Keratinocyte (primary cell): ENCODE data around the gene CHID1. TPM values are rescaled to one million over a fixed set of nuclear protein-coding genes. Genes with fewer than 3 reads are reported as not detected.

Source experiments
- DNase-seq: peaks from one replicate; pipeline ENCODE4 v3.0.0-alpha.2; 2011; ENCODE audit warnings: low read depth, missing footprints, low spot score
- FAIRE-seq: peaks from 2 replicates; lab custom pipeline; 2011; peaks lifted over from hg19 to GRCh38; lab: Jason Lieb, UNC
- H2AFZ ChIP-seq: 2 replicates; pipeline ENCODE4 v1.6.0; 2012; ENCODE audit warnings: low read length, control low read depth, inconsistent platforms; ENCODE audit not compliant: control insufficient read depth
- H3K27ac ChIP-seq: 2 replicates; pipeline ENCODE4 v1.5.1; 2011; ENCODE audit warnings: low read length; ENCODE audit not compliant: control insufficient read depth, insufficient read depth
- H3K27me3 ChIP-seq: 3 replicates; pipeline ENCODE4 v1.6.0; 2011; ENCODE audit warnings: low read length; ENCODE audit not compliant: control insufficient read depth, insufficient read depth; ENCODE audit errors: extremely low read depth
- H3K36me3 ChIP-seq, 2 experiments: 2 replicates in 1 of 2; 3 replicates in 1 of 2; pipeline ENCODE4 v1.5.1; 2011; ENCODE audit warnings: low read length in 2 of 2, mild to moderate bottlenecking in 1 of 2; ENCODE audit not compliant: control insufficient read depth in 2 of 2, insufficient read depth in 2 of 2; ENCODE audit errors: extremely low read depth in 1 of 2
- H3K4me1 ChIP-seq: 3 replicates; pipeline ENCODE4 v1.5.1; 2011; ENCODE audit warnings: low read length; ENCODE audit not compliant: control insufficient read depth, insufficient read depth; ENCODE audit errors: extremely low read depth
- H3K4me2 ChIP-seq: 3 replicates; pipeline ENCODE4 v1.6.0; 2011; ENCODE audit warnings: low read depth, low read length; ENCODE audit not compliant: control insufficient read depth, insufficient read depth; ENCODE audit errors: extremely low read depth
- H3K4me3 ChIP-seq, 3 experiments: fragments of 200-600 bp in 1 of 3; sonication (generic) in 1 of 3; 2 replicates in 2 of 3; 3 replicates in 1 of 3; pipeline ENCODE4 v1.5.1; 2011 to 2016; ENCODE audit warnings: low read length in 3 of 3, mild to moderate bottlenecking in 3 of 3, control low read depth in 2 of 3, inconsistent platforms in 1 of 3, low read depth in 1 of 3, mixed read lengths in 1 of 3, mixed run types in 1 of 3, moderate library complexity in 1 of 3; ENCODE audit not compliant: control insufficient read depth in 2 of 3, insufficient read depth in 2 of 3; ENCODE audit errors: extremely low read depth in 1 of 3
- H3K79me2 ChIP-seq: 2 replicates; pipeline ENCODE4 v1.6.0; 2012; ENCODE audit warnings: low read length; ENCODE audit not compliant: control insufficient read depth, insufficient read depth
- H3K9ac ChIP-seq: 3 replicates; pipeline ENCODE4 v1.6.0; 2011; ENCODE audit warnings: low read length; ENCODE audit not compliant: control insufficient read depth, insufficient read depth; ENCODE audit errors: extremely low read depth
- H3K9me1 ChIP-seq: 3 replicates; pipeline ENCODE4 v1.6.0; 2011; ENCODE audit warnings: low read length; ENCODE audit not compliant: control insufficient read depth, insufficient read depth; ENCODE audit errors: extremely low read depth
- H3K9me3 ChIP-seq: 2 replicates; pipeline ENCODE4 v1.5.1; 2012; ENCODE audit warnings: low read depth, low read length; ENCODE audit not compliant: control insufficient read depth
- H4K20me1 ChIP-seq: 3 replicates; pipeline ENCODE4 v1.6.0; 2011; ENCODE audit warnings: low read length; ENCODE audit not compliant: control insufficient read depth, insufficient read depth; ENCODE audit errors: extremely low read depth
- EZH2 ChIP-seq: IDR thresholded peaks from one replicate; pipeline ENCODE4 v1.6.1; 2012; ENCODE audit warnings: inconsistent platforms, mild to moderate bottlenecking, low read length, moderate library complexity
- dilution Hi-C: fragments of 300-500 bp; cut with MboI; formaldehyde crosslinking; loops from one replicate; pipeline ENCODE4 v1.7.0; 2020; ENCODE audit warnings: low sequenced_read_pairs; ENCODE audit not compliant: extremely low pct_ligation_motif_present
- polyA plus RNA-seq, 5 experiments: library from polyadenylated mRNA; depleted of rRNA in 3 of 5; stranded (reverse) in 3 of 5; stranded (forward) in 1 of 5; unstranded in 1 of 5; fragments of >200 nt; gene quantifications; 1 replicate in 1 of 5; 2 replicates in 3 of 5; 3 replicates in 1 of 5; pipeline versions ENCODE4 v1.2.1 to v1.2.3, GENCODE V29; 2011 to 2012; ENCODE audit warnings: missing spikeins in 2 of 5, low read depth in 1 of 5, low replicate concordance in 1 of 5
- TF ChIP-seq, protein P1 (sequence below), 3 experiments: IDR thresholded peaks in 1 of 3; conservative IDR thresholded peaks in 1 of 3; optimal IDR thresholded peaks in 1 of 3; 2 replicates in 2 of 3; 3 replicates in 1 of 3; pipeline versions ENCODE3 to v1.5.1; 2011; ENCODE audit warnings: low read length in 3 of 3, mild to moderate bottlenecking in 3 of 3, moderate library complexity in 2 of 3, control low read depth in 1 of 3, inconsistent platforms in 1 of 3; ENCODE audit not compliant: insufficient read depth in 2 of 3; ENCODE audit errors: extremely low read depth in 1 of 3

The CHID1 gene
- polyA plus RNA-seq, 1 donor (not counting 4 experiments of a cell fraction or from before 2014, with no cell fraction given): 23.0 TPM

- H3K27ac ChIP-seq: no peak overlapping the region
- no peak for FAIRE-seq
Measured at GRCh38 chr11:924406-925157, 14.0 kb upstream of the CHID1 start.

GRCh38 chr11:923691-924405, 13.2 kb upstream of the CHID1 start:
- Histone ChIP-seq H3K27ac (no peak overlapping the region), H3K4me3 (no peak overlapping the region), H3K4me1 (peaks cover 10% of the 10 kb centered on the region), H4K20me1 (peaks cover 1% of the 10 kb centered on the region), H3K4me2 (no peak overlapping the region), H3K9ac (no peak overlapping the region), H2AFZ (no peak overlapping the region), H3K27me3 (no peaks in the 10 kb centered on the region), H3K9me1 (no peaks in the 10 kb centered on the region), H3K79me2 (peaks cover 25% of the 10 kb centered on the region), H3K9me3 (no peaks in the 10 kb centered on the region), H3K36me3 (peaks cover 3 to 4% of the 10 kb centered on the region in 2 experiments)
- TF ChIP-seq, protein P1, sequence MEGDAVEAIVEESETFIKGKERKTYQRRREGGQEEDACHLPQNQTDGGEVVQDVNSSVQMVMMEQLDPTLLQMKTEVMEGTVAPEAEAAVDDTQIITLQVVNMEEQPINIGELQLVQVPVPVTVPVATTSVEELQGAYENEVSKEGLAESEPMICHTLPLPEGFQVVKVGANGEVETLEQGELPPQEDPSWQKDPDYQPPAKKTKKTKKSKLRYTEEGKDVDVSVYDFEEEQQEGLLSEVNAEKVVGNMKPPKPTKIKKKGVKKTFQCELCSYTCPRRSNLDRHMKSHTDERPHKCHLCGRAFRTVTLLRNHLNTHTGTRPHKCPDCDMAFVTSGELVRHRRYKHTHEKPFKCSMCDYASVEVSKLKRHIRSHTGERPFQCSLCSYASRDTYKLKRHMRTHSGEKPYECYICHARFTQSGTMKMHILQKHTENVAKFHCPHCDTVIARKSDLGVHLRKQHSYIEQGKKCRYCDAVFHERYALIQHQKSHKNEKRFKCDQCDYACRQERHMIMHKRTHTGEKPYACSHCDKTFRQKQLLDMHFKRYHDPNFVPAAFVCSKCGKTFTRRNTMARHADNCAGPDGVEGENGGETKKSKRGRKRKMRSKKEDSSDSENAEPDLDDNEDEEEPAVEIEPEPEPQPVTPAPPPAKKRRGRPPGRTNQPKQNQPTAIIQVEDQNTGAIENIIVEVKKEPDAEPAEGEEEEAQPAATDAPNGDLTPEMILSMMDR (optimal IDR thresholded peaks at IDR 0.05 in 1 of 3, IDR thresholded peaks at IDR 0.05 in 1 of 3, conservative IDR thresholded peaks at IDR 0.05 in 1 of 3; ENCODE audit: extremely low read depth in 1 of 3, insufficient read depth in 2 of 3, low read length in 3 of 3): no peak
- no peak for TF ChIP-seq EZH2
- dilution Hi-C loops: no loop called here
- FAIRE-seq (no peak), DNase-seq (no peak)

More at GRCh38 chr11:924406-925157, 14.0 kb upstream of the CHID1 start:
- Histone ChIP-seq H3K9me1 (peaks cover 5% of the 10 kb centered on the region), H3K36me3 (peaks cover 8% of the 10 kb centered on the region in 2 experiments), H3K9me3 (no peaks in the 10 kb centered on the region), H3K4me2 (no peak overlapping the region), H3K79me2 (peaks cover 32% of the 10 kb centered on the region), H3K27me3 (no peaks in the 10 kb centered on the region), H3K9ac (no peak overlapping the region), H2AFZ (no peak overlapping the region), H3K4me1 (peaks cover 10% of the 10 kb centered on the region), H3K4me3 (no peak overlapping the region), H4K20me1 (peaks cover 3% of the 10 kb centered on the region)
- TF ChIP-seq, protein P1 (optimal IDR thresholded peaks at IDR 0.05 in 1 of 3, IDR thresholded peaks at IDR 0.05 in 1 of 3, conservative IDR thresholded peaks at IDR 0.05 in 1 of 3; ENCODE audit: extremely low read depth in 1 of 3, insufficient read depth in 2 of 3, low read length in 3 of 3): no peak
- no peak for TF ChIP-seq EZH2
- DNase-seq: no peak
- dilution Hi-C loops: no loop called here
